ENCODE data around the gene FSD2. TPM values are rescaled to one million over a fixed set of nuclear protein-coding genes. Genes with fewer than 3 reads are reported as not detected.

FSD2 gene
- total and polyA plus RNA-seq, 9 of the 15 experiments (the other 6 are each of a cell fraction or from before 2014, with no cell fraction given): 0.01 to 0.06 TPM; not detected in 7

DNA sequence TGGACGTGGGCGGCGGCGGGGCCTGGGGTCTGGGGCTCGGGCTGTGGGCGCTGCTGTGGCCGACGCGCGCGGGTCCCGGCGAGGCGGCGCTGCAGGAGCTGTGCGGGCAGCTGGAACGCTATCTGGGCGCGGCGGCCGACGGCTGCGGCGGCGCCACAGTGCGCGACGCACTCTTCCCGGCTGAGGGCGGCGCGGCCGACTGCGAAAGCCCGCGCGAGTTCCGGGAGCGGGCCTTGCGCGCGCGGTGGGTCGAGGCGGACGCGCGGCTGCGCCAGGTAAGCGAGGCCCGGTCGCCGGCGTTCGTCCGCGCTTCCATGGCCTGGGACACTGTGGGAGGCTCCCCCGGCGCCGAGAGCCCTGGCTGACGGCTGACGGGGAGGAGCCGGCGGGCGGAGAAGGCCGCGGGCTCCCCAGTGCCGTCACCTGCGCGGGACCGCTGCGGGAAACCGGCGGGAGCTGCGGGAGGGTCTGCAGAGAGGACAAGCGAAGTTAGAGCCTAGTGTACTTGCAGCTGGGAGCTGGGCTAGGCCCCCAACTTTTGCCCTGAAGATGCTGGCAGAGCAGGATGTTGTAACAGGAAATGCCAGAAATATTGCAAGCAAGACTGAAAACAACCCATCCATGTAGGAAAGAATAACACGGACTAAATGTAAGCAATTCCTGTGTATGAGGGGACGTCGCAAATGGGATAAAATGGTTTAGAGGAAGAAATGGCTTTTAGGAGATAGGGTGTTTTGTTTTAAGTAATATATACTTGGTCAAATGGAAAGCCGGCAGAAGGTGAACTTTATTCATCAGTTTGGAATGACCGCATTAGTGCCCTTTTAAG, 4.4 kb upstream of the FSD2 start (continued):
- TF ChIP-seq CREB1 (IDR thresholded peaks at IDR 0.05) (peak; percentile 55; the same call in 1 of the 2 replicates), CREB1 (CRISPR knock-in tag; IDR thresholded peaks at IDR 0.05) (no peak), RBM34 (IDR thresholded peaks at IDR 0.05; ENCODE audit: borderline replicate concordance, insufficient read depth, low read length) (0 out of 2 replicates have a peak, but pooled peaks have one; percentile 22), ZFP1 (CRISPR knock-in tag; IDR thresholded peaks at IDR 0.05) (no peak), E2F3 (CRISPR knock-in tag; IDR thresholded peaks at IDR 0.05) (no peak), ZNF395 (CRISPR knock-in tag; IDR thresholded peaks at IDR 0.05) (no peak), ELF2 (CRISPR knock-in tag; IDR thresholded peaks at IDR 0.05) (no peak), POLR2B (IDR thresholded peaks at IDR 0.05; ENCODE audit: low read depth, partially characterized antibody) (no peak), STAT5B (CRISPR knock-in tag; IDR thresholded peaks at IDR 0.05) (no peak), SOX6 (IDR thresholded peaks at IDR 0.05) (no peak), ZNF165 (CRISPR knock-in tag; IDR thresholded peaks at IDR 0.05; ENCODE audit: borderline replicate concordance) (no peak), TEAD1 (CRISPR knock-in tag; IDR thresholded peaks at IDR 0.05) (no peak), ESRRB (CRISPR knock-in tag; IDR thresholded peaks at IDR 0.05; ENCODE audit: borderline replicate concordance) (no peak), FIP1L1 (IDR thresholded peaks at IDR 0.05; ENCODE audit: low read depth, low read length, poor library complexity, severe bottlenecking) (peak; percentile 16), FUS (optimal IDR thresholded peaks at IDR 0.05; ENCODE audit: low read depth, low read length) (peak; percentile 14), ZNF197 (CRISPR knock-in tag; IDR thresholded peaks at IDR 0.05; ENCODE audit: low read depth) (no peak), POLR2AphosphoS5 (IDR thresholded peaks at IDR 0.05; ENCODE audit: control insufficient read depth, insufficient read depth, low read depth, low read length) (peak; percentile 20; the same call in 1 of the 2 replicates), ETV1 (tag; conservative IDR thresholded peaks at IDR 0.05; ENCODE audit: low read depth) (no peak)
- TF ChIP-seq, protein P1, sequence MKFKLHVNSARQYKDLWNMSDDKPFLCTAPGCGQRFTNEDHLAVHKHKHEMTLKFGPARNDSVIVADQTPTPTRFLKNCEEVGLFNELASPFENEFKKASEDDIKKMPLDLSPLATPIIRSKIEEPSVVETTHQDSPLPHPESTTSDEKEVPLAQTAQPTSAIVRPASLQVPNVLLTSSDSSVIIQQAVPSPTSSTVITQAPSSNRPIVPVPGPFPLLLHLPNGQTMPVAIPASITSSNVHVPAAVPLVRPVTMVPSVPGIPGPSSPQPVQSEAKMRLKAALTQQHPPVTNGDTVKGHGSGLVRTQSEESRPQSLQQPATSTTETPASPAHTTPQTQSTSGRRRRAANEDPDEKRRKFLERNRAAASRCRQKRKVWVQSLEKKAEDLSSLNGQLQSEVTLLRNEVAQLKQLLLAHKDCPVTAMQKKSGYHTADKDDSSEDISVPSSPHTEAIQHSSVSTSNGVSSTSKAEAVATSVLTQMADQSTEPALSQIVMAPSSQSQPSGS (CRISPR knock-in tag; IDR thresholded peaks at IDR 0.05): no peak
- TF ChIP-seq, protein P2, sequence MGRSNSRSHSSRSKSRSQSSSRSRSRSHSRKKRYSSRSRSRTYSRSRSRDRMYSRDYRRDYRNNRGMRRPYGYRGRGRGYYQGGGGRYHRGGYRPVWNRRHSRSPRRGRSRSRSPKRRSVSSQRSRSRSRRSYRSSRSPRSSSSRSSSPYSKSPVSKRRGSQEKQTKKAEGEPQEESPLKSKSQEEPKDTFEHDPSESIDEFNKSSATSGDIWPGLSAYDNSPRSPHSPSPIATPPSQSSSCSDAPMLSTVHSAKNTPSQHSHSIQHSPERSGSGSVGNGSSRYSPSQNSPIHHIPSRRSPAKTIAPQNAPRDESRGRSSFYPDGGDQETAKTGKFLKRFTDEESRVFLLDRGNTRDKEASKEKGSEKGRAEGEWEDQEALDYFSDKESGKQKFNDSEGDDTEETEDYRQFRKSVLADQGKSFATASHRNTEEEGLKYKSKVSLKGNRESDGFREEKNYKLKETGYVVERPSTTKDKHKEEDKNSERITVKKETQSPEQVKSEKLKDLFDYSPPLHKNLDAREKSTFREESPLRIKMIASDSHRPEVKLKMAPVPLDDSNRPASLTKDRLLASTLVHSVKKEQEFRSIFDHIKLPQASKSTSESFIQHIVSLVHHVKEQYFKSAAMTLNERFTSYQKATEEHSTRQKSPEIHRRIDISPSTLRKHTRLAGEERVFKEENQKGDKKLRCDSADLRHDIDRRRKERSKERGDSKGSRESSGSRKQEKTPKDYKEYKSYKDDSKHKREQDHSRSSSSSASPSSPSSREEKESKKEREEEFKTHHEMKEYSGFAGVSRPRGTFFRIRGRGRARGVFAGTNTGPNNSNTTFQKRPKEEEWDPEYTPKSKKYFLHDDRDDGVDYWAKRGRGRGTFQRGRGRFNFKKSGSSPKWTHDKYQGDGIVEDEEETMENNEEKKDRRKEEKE (IDR thresholded peaks at IDR 0.05; ENCODE audit: borderline replicate concordance in 1 of 2, control insufficient read depth in 1 of 2, low read depth in 2 of 2, low read length in 1 of 2): no peak
- TF ChIP-seq, protein P3, sequence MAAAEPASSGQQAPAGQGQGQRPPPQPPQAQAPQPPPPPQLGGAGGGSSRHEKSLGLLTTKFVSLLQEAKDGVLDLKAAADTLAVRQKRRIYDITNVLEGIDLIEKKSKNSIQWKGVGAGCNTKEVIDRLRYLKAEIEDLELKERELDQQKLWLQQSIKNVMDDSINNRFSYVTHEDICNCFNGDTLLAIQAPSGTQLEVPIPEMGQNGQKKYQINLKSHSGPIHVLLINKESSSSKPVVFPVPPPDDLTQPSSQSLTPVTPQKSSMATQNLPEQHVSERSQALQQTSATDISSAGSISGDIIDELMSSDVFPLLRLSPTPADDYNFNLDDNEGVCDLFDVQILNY (CRISPR knock-in tag; IDR thresholded peaks at IDR 0.05): 0 out of 2 replicates have a peak, but pooled peaks have one; percentile 18
